Astrocyte of the cerebellum (primary cell): Measurements from ENCODE around the gene ORC3.

Source experiments
- DNase-seq: peaks from one replicate; pipeline ENCODE4 v3.0.0-alpha.2; 2011; ENCODE audit warnings: low read depth
- H3K4me3 ChIP-seq: 2 replicates; pipeline ENCODE4 v1.5.1; 2011; ENCODE audit warnings: mild to moderate bottlenecking, low read depth, low read length, moderate library complexity
- CTCF ChIP-seq: IDR thresholded peaks from 2 replicates; pipeline ENCODE4 v1.5.1; 2012; ENCODE audit warnings: low read length, low read depth, moderate library complexity, mild to moderate bottlenecking; ENCODE audit errors: missing control alignments
- in situ Hi-C: cut with HindIII; loops from 2 replicates; pipeline ENCODE4 v1.10.0; 2017; ENCODE audit warnings: low sequenced_read_pairs

The ORC3 gene

GRCh38 chr6:87551799-87552198 lies 38.1 kb upstream of the ORC3 start:
- H3K4me3 ChIP-seq: no peak overlapping the region
- TF ChIP-seq CTCF: no peak
- in situ Hi-C loops: no loop called here
- no peak for DNase-seq

DNA sequence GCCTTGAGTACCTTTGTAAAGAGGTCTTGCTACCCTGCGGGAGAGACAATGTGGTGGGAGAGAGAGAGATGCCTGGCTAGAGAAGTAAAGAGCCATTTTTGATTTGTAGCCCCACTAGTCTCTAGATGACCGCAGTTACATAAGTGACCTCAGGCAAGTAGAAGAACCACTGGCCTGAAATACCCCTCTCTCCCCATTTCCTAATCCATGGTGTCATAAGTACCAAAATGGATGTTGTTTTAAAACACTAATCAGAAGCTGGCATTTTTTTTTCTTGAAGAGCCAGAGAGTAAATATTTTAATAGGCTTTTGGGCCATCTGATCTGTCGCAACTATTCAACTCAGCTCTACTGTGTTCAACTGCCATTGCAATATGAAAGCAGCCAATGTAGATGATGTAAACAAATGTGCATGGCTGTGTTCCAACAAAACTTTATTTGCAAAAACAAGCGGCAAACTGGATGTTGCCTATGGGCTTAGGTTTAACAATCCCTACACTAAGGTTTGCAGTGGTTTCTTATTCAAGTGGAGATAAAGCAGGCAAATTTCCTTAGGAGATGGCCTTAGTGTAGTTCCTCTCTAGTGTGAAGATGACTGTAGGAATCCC lies 36.7 kb upstream of the ORC3 start:
- no peak overlapping the region for H3K4me3 ChIP-seq
- in situ Hi-C loops: no loop called here
- TF ChIP-seq CTCF: no peak
- no peak for DNase-seq

- in situ Hi-C loops: no loop called here
- no peak for TF ChIP-seq CTCF
- no peak for DNase-seq
- H3K4me3 ChIP-seq: no peak overlapping the region
Observed at GRCh38 chr6:87555506-87555905, 34.4 kb upstream of the ORC3 start.

DNA sequence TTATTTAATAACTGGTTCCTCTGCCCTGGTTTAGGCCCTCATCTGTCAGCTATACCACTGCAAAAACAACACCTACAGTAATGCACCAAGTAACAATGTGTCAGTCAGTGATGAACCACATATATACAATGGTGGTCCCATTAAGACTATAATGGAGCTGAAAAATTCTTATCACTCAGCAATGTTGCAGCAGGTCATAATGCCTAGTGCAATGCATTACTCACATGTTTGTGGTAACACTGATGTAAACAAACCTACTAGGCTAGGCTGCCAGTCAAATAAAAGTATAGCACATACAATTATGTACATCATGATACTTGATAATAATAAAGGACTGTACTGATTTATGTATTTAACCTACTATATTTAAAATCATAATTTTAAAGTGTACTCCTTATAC lies 31.5 kb upstream of the ORC3 start:
- no peak overlapping the region for H3K4me3 ChIP-seq
- in situ Hi-C loops: no loop called here
- DNase-seq: no peak
- no peak for TF ChIP-seq CTCF

DNA sequence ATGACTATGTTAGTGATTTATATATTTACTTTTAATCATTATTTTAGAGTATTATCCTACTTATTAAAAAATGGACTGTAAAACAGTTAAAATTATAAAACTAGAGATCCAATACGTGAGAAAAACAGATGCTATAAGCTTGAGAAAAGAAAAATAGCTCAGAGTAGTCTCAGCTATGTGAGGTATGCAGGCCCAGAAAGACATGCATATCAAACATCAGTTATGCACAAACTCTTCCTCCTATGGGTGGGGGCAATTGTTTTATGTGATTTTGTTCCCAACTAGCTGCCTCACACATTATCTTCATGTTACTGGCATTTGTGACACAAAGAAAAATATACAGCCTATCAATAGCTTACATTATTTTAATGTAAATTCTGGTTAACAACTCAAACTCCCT lies 28.9 kb upstream of the ORC3 start:
- DNase-seq: no peak
- in situ Hi-C loops: no loop called here
- H3K4me3 ChIP-seq: no peak overlapping the region
- TF ChIP-seq CTCF: no peak

- no peak for DNase-seq
- in situ Hi-C loops: no loop called here
- TF ChIP-seq CTCF: no peak
- no peak overlapping the region for H3K4me3 ChIP-seq
Observed at GRCh38 chr6:87572021-87572420, 17.9 kb upstream of the ORC3 start.

GRCh38 chr6:87572883-87573282 lies 17.1 kb upstream of the ORC3 start:
- DNase-seq: no peak
- H3K4me3 ChIP-seq: no peak overlapping the region
- TF ChIP-seq CTCF: no peak
- in situ Hi-C loops: no loop called here
